ENCODE results near the gene CTNNA1.
"Not testable (repeated sequence)": the region's sequence is repeated elsewhere in the genome, so short reads cannot be mapped to it uniquely, and the experiment has no call there.

CTNNA1 gene

DNA sequence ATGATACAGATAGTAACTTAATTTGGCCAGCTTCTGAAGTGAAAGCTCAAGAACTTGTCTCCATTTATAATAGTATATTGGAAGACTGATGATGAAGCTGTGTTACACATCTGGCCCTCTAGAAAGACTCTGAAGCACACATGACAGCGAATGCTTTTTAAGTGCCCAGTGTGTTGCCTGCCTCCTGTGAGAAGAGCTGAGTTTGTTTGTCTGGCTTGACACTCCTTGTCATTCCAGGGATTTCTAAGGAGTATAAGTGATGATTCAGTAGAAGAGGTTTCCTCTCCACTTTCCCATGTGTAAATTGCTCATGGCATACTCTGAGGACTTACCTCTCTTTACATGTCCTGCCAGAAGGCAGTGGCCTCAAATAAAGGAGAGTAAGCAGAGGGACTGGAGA lies 152.3 kb downstream of the CTNNA1 start:
- DNase-seq, result no peak

DNA sequence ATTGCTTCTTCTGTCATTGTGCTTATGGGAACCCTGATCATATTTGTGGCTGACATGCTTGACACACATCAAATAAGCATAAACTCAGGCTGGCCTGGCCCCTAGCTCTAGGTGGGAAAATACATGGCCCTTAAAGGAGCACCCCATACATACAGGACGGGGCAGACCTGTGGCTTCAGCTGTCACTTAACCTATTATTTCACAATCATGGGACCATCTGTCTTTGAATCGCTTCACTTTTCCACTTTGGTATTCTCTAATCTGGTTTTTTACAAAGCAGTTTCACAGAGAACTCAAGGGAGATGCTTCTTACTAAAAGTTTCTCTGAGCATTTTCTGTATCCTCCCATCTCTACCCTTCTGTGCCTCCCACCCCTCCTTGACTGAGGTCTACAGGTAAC lies 156.5 kb downstream of the CTNNA1 start:
- DNase-seq, result no peak

DNA sequence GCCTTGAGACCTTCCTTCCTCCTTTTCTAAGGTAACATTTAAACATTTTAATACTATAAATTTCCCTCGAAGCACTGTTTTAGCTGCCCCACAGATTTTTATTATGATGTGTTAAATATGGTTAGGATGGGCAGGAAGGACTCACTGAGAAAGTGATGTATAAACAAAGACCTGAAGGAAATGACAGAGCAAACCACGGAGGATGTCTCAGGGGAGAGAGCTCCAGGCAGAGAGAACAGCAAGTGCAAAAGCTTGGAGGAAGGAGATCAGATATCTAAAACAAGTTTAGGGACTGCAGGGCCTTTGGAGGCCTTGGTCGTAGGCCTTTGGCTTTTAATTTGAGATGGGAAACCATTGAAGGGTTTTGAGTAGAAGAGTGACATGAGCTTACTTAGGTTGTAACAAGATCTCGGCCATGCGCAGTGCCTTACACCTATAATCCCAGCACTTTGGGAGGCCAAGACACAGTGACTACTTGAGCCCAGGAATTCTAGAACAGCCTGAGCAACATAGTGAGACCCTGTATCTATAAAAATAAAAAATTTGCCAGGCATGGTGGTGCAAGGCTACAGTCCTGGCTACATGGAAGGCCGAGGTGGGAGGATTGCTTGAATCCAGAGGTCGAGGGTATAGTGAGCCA lies 157.4 kb downstream of the CTNNA1 start:
- DNase-seq, result no peak

DNA sequence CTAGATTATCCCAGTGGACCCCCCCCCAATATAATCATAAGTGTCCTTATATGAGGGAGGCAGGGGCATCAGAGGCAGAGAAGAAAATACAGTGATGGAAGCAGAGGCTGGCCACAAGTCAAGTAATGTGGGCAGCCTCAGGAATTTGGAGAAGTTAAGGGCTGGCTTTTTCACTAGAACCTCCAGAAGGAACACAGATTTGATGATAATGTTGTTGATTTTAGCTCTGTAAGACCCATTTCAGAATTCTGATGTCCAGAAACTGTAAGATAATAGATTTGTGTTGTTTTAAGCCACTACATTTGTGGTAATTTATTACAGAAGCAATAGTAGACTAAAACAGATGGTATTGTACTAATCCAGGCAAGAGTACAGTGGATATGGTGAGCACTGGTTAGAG lies 158.2 kb downstream of the CTNNA1 start:
- no peak for DNase-seq

DNA sequence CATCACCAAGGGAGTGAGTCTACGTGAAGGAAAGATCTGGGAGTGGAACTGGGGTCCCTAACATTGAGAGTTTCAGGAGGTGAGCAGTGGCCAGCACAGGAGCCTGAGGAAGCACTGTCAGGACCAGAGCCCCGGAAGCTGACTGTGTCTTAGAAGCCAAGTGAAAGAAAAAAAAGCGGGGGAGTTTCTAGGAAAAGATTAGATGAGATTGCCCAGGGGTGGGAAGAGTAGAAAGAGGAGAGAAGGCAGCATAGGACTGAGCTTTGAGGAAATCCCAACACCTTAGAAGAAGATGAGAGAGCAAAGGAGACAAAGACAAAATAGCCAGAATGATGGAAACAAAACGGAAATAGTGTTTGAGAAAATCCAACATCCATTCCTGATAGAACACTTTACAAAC lies 158.9 kb downstream of the CTNNA1 start:
- no peak for DNase-seq

DNA sequence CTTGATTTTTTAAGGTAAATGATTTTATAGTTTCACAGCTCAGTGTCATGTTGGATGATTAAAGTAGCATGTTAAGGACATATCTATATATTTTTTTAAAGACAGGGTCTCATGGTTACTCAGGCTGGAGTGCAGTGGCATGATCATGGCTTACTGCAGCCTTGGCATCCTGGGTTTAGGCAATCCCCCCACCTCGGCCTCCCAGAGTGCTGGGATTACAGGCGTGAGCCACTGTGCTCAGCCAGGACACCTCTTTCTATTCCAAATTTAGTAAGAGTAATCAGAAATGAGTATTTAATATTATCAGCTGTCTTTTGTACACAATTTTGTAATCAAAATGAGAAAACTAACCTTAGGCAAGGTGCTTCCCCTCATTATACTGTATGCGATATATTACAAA lies 160.5 kb downstream of the CTNNA1 start:
- DNase-seq, result no peak

DNA sequence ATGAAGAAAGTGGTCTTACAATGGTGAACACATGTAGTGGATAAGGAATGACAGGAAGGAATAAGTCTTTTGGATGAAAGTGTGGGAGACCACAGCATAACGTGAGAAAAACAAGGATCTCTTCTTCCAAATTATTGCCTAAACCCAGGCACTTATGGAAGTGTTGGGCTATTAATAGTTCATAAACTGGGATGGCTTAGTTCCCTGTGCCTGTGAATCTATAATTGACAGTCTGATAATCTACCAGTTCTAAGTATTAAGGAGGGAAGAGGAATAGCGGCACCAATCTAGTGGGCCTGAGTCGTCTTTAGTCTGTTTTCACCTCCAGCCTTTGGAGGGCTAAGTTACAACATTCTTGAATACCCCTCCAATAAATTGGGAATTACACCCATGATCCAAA lies 161.1 kb downstream of the CTNNA1 start:
- no peak for DNase-seq

DNA sequence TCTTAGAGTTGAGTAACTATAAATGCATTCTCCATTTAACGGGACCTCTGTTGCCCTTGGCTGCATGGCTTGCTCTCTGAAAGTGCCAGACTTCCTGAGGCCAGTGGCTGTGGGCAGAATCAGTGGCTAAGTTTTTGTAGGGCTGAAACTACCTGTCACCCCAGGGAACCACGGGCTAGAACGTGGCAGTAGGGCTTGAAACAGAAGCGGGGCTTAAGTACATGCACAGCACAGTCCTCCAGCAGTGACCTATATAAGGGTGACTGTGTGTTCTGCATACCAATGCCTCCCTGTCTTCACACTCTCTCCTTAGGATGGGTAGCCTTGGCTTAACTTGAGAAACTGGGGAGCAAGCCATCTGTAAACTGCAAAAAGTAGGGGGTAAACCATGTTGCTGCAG lies 165.5 kb downstream of the CTNNA1 start:
- no peak for DNase-seq

DNA sequence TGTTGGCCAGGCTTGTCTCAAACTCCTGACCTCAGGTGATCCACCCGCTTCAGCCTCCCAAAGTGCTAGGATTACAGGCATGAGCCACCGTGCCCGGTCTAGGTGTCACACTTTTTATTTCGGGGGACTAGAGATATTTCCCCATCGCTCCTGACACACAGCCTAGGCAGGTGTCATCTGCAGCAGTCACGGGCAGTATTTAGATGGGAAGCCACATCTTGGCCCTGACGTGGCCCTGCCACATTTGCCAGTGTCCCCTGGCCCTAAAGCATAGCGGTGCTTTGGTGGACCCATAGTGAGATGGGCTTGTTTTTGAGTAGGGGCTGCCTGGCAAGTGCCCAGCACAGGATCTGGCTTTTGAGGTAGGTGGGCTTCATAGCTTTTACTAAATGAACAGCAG lies 167.0 kb downstream of the CTNNA1 start:
- no peak for DNase-seq

DNA sequence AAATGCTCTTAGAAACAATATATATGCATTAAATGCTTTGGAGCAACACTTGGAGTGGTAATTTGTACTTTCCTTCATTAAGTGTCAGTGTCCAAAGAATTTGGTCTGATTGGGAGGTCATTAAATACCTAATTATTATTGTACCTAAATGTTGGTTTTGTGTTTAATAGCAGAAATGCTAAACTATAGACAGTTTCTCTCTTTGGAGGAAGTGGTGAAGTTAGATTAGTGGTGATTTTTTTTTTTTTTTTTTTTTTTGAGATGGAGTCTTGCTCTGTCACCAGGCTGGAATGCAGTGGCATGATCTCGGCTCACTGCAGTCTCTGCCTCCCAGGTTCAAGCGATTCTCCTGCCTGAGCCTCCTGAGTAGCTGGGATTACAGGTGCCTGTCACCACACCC lies 168.1 kb downstream of the CTNNA1 start:
- DNase-seq, result not testable (repeated sequence)

DNA sequence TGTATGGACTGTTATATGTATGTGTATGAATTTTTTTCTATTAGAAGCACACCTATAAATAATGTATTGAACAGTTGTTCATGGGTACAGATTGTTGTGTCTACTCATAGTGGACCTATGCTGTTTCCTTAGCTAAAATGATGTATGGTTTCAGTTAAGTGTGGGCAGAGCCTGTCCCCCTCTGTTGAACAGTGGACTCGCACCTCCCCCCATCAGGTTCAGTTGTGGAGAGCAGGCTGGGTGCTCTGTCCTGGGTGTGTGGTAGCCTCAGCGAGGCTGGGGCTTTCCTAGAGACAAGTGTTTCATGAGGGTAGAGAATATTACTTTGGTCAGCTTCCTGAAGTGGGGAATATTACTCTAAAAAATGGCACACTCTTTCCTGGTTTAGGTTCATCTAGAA lies 169.3 kb downstream of the CTNNA1 start:
- DNase-seq, result no peak

DNA sequence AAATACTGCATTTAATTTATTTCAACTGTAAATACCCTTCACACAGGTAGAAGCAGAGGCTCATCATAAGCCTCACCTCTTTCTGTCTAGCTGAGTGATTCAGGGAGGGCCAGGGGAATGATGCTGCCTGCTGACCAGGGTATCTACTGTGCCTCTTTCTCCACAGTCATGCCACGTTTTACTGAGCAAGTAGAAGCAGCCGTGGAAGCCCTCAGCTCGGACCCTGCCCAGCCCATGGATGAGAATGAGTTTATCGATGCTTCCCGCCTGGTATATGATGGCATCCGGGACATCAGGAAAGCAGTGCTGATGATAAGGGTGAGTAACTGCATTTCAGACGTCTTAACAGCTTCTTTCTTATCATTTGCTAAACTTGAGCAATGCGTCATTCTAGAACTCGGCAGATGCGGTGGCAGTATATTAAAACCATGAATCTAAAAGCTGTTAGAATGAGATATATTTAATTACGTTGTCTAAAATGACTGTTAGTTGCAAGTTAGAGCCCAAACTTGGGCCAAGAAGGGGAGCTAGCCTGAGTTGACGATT lies 171.9 kb downstream of the CTNNA1 start:
- DNase-seq, result no peak

DNA sequence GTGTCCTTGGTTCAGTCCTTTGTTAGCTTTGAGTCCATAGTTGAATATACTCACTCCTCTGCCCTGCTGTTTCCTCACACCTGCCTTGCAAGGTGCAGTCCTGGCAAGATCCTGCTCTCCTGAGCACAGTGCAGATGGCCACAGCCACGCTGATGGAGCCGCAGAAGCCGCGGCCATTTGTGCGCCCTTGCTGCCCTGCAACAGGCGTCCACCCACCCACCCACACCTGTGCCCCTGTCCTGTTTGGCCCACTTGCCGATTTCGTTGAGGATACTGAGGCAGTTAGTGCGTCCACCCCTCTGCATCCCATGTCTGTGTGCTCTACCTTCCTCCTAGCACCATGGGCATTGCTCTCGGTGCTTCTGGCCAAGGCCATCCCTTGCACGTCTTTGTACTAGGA lies 173.0 kb downstream of the CTNNA1 start:
- no peak for DNase-seq

DNA sequence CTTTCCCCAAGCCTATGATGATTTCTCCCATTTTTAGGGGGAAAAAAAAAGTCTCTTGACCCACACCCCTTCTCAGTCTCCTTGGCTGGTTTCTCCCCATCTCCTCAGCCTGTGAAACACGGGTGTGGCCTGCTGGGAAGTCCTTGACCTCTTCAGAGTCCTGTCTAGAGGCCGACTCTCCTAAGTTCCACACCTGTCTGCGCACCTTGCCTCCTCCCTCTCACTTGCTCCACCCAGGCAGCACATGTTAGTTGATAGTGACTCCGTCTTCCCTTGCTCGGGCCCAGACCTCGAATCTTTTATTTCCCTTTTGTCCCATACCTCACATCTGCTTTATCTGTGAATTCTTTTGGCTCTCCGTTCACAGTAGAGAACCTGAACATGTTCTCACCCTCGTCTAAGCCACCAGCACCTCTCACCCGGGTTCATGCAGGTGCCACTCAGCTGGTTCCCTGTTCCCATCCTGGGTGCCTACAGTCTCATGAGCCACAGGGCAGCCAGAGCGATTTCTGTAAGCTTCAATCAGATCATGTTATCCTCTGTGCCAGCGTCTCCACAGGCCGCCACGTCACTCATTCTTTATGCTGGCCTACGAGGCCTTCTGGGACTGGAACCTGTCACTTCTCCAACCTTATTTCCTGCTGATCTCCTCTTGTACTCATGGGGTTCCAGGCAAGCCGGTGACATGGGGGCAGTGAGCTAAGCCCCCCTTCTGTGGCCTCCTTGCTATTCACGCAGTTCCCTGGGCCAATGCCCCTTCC lies 173.6 kb downstream of the CTNNA1 start:
- no peak for DNase-seq

DNA sequence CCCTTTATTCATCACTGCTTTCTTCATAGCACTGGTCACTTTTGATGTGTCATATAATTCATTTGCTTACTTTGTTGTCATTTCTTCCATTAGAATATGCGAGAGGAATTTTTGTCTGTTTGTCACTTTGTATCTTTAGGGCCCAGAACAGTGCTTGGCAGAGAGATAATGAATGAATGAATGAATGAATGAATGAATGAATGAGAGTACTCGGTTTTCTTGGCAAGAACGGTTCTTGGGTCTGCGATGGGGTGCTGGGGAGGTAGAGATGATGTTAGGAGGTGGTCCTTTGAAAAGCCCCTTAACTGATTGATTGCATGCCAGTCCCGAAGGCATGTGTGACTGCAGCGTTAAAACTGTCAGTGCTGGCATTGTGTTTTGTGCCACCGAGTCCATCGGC lies 174.3 kb downstream of the CTNNA1 start:
- DNase-seq, result no peak

DNA sequence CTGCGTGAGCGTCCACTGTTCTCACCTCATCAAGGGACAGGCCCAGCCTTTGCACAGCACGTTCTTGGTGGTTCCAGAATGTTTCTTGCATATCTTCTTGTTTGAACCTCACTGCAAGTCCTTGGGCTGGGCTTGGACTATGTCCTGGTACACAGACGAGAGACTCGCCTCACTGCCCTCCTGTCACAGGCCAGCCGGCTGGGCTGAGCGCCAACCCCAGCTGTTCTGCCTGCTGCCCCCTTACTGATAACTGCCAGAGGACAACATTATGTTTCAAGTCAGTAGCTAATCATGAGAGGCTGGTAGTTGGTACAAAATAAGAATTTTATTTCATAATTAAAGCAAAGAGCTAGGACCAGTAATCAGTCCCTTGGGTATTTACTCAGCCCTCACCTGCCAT lies 174.8 kb downstream of the CTNNA1 start:
- no peak for DNase-seq

DNA sequence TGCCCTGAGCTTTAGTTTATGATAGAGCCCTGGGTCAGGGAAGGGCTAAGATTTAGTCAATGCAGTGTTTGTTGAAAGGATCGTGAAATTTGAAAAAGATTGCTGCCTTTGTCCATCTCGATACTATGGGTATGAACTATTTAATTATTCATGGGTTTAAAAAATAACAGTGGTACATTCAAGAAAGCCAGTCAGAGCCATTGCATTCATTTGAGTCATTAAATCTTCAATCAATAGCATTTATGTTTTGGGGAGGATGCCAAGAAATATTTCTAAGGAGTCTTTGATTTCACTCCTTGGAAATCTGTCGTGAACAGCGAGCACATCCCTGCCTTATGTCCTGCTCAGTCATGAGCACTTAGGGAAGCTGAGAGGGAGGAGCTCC lies 176.3 kb downstream of the CTNNA1 start:
- DNase-seq, result no peak

DNA sequence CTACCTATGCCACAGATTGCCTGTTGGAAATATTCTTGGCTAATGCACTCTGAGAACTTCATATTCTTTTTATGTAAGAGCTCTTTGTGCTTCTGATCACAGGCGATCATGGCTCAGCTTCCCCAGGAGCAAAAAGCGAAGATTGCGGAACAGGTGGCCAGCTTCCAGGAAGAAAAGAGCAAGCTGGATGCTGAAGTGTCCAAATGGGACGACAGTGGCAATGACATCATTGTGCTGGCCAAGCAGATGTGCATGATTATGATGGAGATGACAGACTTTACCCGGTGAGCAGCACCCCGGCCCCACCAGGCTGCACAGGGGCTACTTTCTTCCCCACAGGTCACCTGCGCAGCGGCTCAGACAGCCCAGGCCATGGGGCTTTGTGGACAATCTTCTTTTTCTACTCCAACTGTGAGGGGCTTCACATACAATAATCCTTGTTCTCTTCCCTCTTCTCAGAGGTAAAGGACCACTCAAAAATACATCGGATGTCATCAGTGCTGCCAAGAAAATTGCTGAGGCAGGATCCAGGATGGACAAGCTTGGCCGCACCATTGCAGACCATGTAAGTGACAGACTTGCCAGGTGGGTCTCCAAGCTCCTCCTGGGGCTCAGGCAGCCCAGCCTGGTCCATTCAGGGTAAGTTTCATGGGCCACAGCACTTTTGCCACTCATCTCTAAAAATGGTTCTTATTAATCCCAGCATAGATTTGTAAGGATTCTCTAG lies 177.3 kb downstream of the CTNNA1 start:
- DNase-seq, result no peak

DNA sequence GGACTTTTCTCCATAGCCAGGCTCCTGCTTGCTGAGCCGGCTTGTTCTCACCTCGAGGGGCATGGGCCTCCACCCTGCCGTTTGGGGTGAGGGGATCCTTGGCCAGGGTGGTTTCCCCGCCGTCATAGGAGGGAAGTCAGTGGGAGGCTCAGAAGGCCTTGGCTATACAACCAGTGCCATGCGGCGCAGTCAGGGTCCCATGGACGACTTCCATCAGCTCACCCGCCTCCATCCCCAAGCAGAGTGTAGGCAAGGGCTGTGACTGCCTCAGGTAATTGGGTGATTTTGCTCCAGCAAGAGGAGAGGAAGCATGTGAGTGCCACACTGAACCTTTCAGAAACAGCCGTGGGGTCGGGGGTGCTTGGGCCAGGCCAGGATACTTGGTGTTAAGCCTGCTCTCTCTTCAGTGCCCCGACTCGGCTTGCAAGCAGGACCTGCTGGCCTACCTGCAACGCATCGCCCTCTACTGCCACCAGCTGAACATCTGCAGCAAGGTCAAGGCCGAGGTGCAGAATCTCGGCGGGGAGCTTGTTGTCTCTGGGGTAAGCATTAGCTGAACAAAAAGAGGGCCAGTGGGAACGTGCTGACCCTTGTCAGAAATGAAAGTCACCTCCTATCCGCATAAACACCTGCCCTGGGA lies 179.1 kb downstream of the CTNNA1 start:
- DNase-seq, result no peak

DNA sequence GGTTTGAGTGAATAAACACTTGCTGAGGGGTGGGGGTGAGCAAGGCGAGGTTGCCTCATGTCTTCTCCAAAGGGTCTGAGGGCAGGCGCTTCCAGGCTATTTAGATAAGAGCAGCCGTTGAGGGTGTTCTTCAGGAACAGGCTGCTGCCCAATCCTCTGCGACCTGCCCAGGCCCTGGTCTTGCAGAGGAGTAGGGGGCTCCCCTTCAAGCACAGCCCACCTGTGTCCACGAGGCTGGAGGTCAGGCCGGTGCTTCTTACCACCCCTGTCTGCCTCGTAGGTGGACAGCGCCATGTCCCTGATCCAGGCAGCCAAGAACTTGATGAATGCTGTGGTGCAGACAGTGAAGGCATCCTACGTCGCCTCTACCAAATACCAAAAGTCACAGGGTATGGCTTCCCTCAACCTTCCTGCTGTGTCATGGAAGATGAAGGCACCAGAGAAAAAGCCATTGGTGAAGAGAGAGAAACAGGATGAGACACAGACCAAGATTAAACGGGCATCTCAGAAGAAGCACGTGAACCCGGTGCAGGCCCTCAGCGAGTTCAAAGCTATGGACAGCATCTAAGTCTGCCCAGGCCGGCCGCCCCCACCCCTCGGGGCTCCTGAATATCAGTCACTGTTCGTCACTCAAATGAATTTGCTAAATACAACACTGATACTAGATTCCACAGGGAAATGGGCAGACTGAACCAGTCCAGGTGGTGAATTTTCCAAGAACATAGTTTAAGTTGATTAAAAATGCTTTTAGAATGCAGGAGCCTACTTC lies 180.5 kb downstream of the CTNNA1 start:
- no peak for DNase-seq

DNA sequence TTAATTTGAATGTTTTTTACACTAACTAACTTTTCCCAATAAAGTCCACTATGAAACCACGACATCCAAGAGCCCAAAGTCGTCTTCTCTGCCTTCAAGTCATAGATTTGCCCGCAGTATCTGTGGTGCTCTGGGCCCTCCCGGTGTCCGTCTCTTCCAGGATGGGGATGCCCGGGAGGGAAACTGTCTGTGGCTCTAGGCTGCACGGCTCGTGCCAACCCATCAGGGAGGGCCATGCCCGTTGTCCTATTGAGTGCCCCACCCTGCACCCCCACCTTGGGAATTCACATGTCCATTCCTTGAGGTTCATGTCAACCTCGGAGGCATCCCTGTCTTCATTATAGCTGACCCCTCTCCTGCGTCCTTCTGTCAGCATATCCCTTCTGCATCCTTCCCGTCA lies 181.7 kb downstream of the CTNNA1 start:
- DNase-seq, result no peak

DNA sequence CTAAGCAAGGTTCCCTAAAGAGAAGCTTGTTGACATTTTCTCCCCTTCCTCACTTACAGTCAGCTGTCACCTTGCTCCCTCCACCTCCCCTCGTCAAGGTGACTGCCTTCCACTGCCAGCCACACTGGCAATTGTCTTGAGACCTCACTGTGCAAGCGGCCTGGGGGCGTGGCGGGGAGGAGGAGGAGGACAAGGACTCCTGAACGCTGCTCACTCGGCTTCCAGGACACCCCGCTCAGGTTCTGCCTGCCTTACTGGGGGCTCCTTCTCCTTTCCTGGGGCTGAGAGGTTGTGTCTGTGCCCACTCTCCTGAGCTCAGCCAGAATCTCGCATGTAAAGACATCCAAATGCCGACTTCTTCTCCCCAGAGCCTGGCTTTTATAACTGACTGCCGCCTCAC lies 182.2 kb downstream of the CTNNA1 start:
- no peak for DNase-seq

All from CD4-positive, alpha-beta T cell treated with Interleukin-1 beta for 1 hour (primary cell).